ENCODE measurements around the gene SHISA8.

DNA sequence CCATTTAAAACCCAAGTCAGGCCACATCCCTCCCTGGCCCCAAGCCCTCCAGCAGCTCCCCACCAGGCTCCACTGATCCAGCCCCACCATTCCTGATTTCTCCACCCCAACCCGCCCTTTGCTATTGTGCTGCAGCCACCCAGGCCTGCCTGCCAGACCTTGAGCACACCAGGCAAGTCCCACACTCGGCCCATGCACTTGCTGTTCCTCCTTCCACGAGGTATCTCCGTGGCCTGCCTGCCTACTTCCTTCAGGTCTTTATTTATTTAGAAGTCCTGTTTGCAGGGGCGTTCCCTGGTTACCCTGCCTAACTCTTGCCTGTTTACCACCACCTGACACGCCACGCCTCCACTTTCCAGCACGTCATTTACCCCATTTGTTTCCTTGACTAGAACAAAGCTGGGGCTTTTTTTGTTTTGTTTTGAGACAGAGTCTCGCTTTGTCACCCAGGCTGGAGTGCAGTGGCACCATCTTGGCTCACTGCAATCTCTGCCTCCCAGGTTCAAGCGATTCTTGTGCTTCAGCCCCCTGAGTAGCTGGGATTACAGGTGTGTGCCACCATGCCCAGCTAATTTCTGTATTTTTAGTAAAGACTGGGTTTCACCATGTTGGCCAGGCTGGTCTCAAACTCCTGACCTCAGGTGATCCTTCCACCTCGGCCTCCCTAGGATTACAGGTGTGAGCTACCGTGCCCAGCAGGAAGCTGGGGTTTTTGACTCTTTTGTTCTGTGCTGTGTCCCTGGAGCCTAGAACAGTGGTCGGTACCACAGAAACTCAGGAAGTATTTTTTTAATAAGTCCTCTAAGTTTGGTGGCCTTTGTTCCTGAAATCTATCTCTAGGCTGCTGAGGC lies 25.3 kb upstream of the SHISA8 start:
- TF ChIP-seq ZNF274 (IDR thresholded peaks at IDR 0.05; ENCODE audit: low read depth, low read length) (no peak), YY1 (IDR thresholded peaks at IDR 0.05; ENCODE audit: insufficient read depth, insufficient read length) (no peak), SUZ12 (IDR thresholded peaks at IDR 0.05; ENCODE audit: extremely low read depth, insufficient read depth, insufficient read length) (no peak)
